HG03460 (cell line): Measurements from ENCODE around the gene TOP1.

Experiments
- ATAC-seq: cut with Tn5 transposase; IDR thresholded peaks from one replicate; pipeline ENCODE4 v1.9.1; 2021; ENCODE audit not compliant: unreplicated experiment

Gene TOP1

GRCh38 chr20:41032271-41032670, 3.6 kb downstream of the TOP1 start:
- ATAC-seq = no peak

- no peak for ATAC-seq
Measured at GRCh38 chr20:41034239-41034638, 5.6 kb downstream of the TOP1 start.

- ATAC-seq = no peak
Measured at GRCh38 chr20:41035207-41035606, 6.6 kb downstream of the TOP1 start.

DNA sequence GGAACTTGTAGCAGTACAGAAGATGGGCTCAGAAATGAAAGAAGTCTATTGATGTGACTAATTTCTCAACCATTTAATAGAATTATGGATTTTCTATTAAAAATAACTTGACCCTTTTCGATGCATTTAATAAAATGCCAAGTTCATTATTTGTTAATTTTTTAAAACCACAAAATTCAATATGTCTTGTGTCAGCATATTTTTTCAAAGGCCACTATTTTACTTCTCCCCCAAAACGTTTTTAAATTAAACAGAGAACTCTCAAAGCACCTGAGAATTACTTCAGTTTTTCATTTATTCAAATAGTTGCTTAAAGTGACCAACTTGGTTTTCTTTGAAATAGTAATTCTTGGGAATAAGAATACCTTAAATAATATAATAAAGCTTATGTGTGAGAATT, 8.6 kb downstream of the TOP1 start:
- ATAC-seq = no peak

- ATAC-seq = no peak
Measured at GRCh38 chr20:41038149-41038877, 9.7 kb downstream of the TOP1 start.

GRCh38 chr20:41038878-41039404, 10.3 kb downstream of the TOP1 start:
- no peak for ATAC-seq

DNA sequence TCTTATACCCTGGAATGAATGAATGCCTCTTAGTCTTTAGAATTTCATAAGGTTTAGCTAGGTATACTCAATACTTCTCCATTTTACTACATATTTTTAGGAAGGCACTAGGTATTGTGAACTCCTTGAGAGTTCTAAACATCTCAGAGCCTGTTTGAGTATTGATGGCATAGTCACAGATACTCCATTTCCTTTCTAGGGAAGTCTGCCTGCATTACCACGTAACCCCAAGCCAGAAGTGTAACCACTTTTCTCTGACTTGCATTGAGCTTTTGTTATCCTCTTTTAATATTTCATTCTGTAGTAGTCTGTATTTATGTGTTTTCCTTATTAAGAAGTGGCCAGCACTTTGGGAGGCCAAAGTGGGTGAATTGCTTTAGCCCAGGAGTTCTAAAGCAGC, 12.2 kb downstream of the TOP1 start:
- no peak for ATAC-seq

DNA sequence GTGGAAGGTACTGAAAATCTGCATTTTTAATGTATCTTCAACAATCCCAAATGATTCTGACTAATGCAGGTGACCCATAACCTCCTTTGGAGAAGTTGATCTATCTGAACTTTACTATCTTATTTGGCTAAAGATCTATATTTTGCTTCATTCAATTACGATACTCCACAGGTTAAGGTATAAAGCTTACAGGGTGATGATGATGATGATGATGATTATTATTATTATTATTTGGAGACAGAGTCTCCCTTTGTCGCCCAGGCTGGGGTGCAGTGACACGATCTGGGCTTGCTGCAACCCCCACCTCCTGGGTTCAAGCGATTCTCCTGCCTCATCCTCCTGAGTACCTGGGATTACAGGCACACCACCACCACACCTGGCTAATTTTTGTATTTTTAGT, 13.1 kb downstream of the TOP1 start:
- no peak for ATAC-seq

DNA sequence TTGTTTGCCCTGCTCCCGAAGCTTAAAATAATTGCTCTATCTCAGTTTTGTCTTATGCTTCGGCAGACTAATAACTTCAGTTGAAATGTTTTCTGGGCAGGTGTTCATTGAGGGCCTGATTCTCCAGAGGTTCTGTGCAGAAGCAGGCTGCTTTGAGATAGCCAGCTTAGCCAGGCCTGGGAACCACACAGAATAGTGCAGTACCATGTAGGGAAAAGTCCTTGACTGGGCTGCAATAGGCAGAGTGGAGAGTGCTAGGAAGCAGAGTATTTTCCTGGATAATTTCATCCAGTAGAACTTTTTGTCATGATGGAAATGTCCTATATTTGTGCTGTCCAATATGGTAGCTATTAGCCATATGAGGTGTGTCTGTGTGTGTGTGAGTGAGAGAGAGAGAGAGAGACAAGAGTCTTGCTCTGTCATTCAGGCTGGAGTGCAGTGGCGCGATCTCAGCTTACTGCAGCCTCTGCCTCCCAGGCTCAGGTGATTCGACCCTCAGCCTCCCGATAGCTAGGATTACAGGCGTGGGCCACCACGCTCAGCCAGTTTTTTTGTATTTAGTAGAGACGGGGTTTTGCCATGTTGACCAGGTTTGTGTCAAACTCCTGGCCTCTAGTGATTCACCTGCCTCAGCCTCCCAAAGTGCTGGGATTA, 15.9 kb downstream of the TOP1 start:
- ATAC-seq = no peak

DNA sequence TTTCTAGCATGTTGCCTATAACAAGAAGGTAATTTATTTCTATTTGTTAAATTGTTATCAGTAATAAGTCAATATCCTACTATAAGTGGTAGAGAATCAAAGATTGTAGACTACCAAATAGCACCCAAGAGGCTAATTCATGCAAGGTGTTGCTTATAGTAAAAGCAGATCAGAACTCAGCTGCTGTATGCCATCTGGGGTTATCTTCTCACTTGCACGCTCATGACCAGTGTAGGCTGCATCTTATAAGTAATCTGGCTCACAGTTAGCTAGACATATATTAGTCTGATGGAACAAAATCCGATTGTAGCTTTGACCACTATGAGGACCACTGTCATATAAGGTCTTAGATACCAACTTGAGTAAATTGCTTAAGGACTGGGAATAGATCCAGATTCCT, 17.0 kb downstream of the TOP1 start:
- no peak for ATAC-seq

GRCh38 chr20:41046716-41047115, 18.1 kb downstream of the TOP1 start:
- ATAC-seq = no peak

GRCh38 chr20:41047279-41047974, 18.8 kb downstream of the TOP1 start:
- ATAC-seq = no peak

GRCh38 chr20:41047975-41048305, 19.3 kb downstream of the TOP1 start:
- ATAC-seq = no peak

DNA sequence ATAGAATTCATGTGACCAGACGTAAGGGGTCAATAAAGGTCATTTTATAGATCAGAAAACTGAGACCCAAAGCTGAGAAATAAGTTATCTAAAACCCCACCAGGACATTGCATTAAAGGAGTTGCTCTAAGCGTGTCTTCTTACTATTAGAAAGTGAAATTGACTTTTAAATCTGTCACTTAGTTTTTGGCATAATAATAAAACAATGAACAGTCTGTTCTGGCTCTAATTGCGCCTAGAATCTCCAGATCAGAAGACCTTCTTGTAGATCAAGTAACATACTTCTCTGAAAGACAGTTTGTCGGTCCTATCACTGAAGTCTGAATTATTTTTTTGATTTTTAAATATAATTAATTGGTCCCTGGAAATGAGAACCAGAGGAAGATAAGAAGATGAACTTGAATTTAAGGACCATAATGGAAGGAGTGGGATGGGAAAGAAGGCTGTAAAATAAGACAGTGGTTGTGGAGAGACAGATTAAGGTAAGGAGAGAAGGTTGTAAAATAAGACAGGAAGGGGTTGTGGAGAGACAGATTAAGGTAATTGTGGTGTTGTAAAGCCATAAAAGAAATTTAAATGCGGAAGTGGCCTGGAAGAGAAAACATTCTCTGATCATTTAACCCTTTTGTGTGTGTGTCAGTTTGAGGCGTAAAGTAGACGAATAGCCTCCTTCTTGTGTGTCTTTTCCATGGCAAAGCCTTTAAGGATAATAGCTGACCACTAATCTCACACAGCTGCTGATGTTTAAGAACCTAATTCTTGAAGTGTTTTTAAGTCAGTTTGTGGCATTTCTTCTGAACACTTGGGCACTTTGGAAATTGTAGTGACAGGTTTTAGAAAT, 20.1 kb downstream of the TOP1 start:
- ATAC-seq = no peak

- no peak for ATAC-seq
Measured at GRCh38 chr20:41049451-41049850, 20.8 kb downstream of the TOP1 start.

- no peak for ATAC-seq
Measured at GRCh38 chr20:41050361-41051008, 21.9 kb downstream of the TOP1 start.

DNA sequence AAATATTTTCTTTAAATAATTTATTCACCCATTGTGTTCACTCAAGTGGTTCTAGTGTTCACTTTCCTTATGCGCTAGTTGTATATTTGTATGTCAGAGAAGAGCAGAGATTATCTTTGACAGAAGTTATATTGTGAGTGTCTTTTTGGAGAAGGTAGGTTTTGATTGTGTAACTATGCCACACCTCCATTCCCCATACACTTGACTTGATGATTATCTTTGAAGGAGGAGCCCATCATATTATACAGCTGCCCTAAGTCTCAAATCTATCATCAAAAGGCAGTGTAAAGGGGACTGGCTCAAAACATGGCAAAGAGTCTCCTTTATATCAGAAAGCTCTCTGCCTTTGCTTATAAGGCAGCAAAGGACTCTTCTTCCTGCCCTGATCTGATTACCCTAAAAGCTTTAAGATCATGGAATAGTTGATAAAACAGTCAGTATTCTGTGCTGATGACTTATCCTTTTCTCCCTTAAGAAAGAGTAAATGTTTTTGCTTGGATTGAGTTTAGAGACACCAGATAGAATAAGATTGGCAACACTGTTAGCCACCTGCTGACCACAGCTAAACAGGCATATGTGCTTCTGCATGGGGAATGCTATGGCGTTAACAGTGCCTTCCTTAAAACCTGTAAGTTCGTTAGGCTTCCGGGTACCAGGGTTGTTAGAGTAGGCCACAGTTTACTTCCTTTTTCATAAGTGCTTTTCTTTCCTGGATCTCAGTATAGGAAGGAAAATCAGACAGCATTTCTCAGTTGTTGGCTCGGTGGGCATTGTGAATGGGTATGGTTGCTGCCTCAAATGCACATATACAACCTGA, 22.6 kb downstream of the TOP1 start:
- no peak for ATAC-seq

DNA sequence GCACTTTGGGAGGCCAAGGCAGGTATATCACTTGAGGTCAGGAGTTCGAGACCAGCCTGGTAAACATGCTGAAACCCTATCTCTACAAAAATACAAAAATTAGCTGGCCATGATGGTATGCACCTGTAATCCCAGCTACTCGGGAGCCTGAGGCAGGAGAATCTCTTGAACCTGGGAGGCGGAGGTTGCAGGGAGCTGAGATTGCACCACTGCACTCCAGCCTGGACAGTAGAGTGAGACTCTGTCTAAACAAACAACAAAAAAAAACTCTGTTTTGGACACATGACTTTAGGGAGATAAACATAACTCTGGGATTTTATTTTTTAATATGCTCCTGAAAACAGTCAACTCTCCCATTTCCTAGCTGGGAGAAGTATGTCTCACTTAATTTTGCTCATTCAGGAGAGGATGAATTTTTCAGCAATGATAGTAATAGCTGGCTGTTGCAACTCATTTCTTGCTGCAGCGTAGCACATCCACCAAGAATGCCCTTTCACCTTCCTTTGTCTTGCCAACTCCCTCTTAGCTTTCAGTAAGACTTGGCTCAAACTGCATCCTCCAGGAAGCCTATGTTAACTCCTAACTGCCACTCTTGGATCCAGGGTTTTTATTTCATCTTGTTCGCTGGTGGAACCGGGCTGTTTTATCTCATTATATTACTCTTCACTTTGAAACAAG, 24.3 kb downstream of the TOP1 start:
- ATAC-seq = no peak
